Ovary (tissue), 9 donors: Measurements from ENCODE around the gene WNK2. TPM values are rescaled to one million over a fixed set of nuclear protein-coding genes. Genes with fewer than 3 reads are reported as not detected.
"Not testable (repeated sequence)": the region's sequence is repeated elsewhere in the genome, so short reads cannot be mapped to it uniquely, and the experiment has no call there.

Source experiments
- DNase-seq, 5 donors: peaks; one replicate each; pipeline ENCODE4 v3.0.0-alpha.2; 2019 to 2020
- H3K27ac ChIP-seq, 2 donors: fragments of 200-600 bp; one replicate each; pipeline versions ENCODE4 v1.5.1 to v1.8.0; 2019 to 2022
- H3K27me3 ChIP-seq: fragments of 200-600 bp; one replicate; pipeline ENCODE4 v1.8.0; 2022
- H3K36me3 ChIP-seq: fragments of 200-600 bp; sonication (generic); one replicate; pipeline ENCODE4 v1.5.1; 2019
- H3K4me1 ChIP-seq: one replicate; pipeline ENCODE4 v1.8.1; 2013; ENCODE audit warnings: mild to moderate bottlenecking, moderate library complexity; ENCODE audit not compliant: insufficient read depth
- H3K4me3 ChIP-seq: fragments of 200-600 bp; sonication (generic); one replicate; pipeline ENCODE4 v1.5.1; 2017
- H3K9me3 ChIP-seq, 2 donors: fragments of 200-600 bp in 1 of 2; sonication (generic) in 1 of 2; one replicate each; pipeline versions ENCODE4 v1.5.1 to v1.8.1; 2013 to 2019; ENCODE audit warnings: mild to moderate bottlenecking in 1 of 2, moderate library complexity in 1 of 2
- CTCF ChIP-seq, 3 donors: fragments of 450-650 bp in 2 of 3; fragments of 200-600 bp in 1 of 3; IDR thresholded peaks; one replicate each; pipeline versions ENCODE4 v1.5.1 to v1.8.0; 2016 to 2022; ENCODE audit warnings: antibody characterized with exemption in 3 of 3, mild to moderate bottlenecking in 1 of 3
- EP300 ChIP-seq: sonication (generic); formaldehyde crosslinking; IDR thresholded peaks from one replicate; pipeline ENCODE4 v1.6.1; 2017; ENCODE audit warnings: antibody characterized with exemption
- POLR2A ChIP-seq: fragments of 450-650 bp; IDR thresholded peaks from one replicate; pipeline ENCODE4 v1.6.1; 2017; ENCODE audit warnings: antibody characterized with exemption, mild to moderate bottlenecking, moderate library complexity
- WGBS, 3 donors: extraction: QIAGEN DNeasy Blood & Tissue Kit in 1 of 3; methylation state at CpG; one replicate each; pipeline versions ENCODE4 v1.1.5 to v1.1.7; 2013 to 2017; 5-methylcytosine and 5-hydroxymethylcytosine counted together
- intact Hi-C, 4 donors: fragments of 100-400 bp; cut with DNase I; formaldehyde crosslinking; loops; one replicate each; pipeline versions ENCODE4 v1.11.0 to v1.15.1; 2022 to 2023
- polyA plus RNA-seq, 2 donors: library from polyadenylated mRNA; stranded (reverse); fragments of 200-250 nt in 1 of 2; fragments of 350-450 nt in 1 of 2; fragmentation: Illumina TruSeq in 1 of 2; extraction: RNeasy Lipid Tissue Mini Kit (QIAGEN cat#74804) in 1 of 2; gene quantifications; one replicate each; pipeline ENCODE4 v1.2.3, GENCODE V29; 2013 to 2014
- total RNA-seq, 7 donors: library from RNA; depleted of rRNA in 2 of 7; stranded (reverse); fragments of >200 nt in 2 of 7; fragmentation: NEBNext Ultra II Directional in 3 of 7; extraction: Animal tissue kit (Norgen Biotek cat#: 25700) in 3 of 7; gene quantifications; one replicate each; pipeline versions ENCODE4 v1.1.0 to v1.2.4, GENCODE V29; 2016 to 2023
- donor health status: DM: no; HTN: no; CAD: no; lungs with moderate emphysema.
- donor health status: DM: no; HTN: no; CAD: no.
- donor health status: Bipolar disorder and iron deficiency.
- donor health status: DM: yes; HTN: yes; CAD: no.
- donor health status: DM: no; HTN: no; CAD: no.
- donor health status: DM: yes; HTN: yes; CAD: no.

Gene WNK2
- total and polyA plus RNA-seq, 9 donors, result 0.53 to 24.7 (median 4.4) TPM

DNA sequence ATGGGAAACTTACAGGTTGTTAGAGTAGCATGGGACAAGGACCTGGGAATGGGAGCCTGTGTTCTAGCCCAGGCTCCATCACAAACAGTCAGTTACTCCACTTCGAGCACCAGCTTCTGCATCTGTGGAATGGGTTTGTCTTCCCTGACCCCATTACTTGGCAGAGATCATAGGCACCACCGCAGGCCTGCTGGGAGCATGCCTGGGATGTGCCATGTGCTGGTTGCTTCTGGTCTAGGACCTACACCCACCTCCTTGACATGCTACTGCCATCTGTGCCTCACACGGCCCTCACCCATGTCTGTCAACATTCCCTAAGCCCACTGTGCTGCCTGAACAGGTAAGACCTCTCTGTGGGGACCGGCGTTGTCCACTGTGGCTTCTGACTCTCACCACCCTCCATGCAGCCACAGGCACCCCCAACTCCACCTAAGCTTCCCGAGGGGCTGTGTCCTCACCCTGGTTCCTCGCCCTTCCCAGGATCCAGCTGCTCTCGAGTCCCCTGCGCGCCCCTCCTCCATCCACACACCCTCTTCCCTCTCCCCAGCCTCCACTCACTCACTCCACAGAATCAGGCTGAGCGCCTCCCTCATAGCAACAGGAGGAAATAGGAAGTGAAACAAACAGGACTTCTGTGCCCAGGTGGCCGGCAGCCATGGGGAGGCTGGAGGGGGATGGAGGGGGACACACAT is 181.6 kb downstream of the WNK2 start:
- intact Hi-C loops, result loop anchor here in 1 of 4 donors (10.0 kb wide), 1 partner anchor 49 kb away; no protein-coding TSS in a partner anchor
- Histone ChIP-seq H3K27me3 (no peaks in the 10 kb centered on the region), H3K9me3 (no peaks in the 10 kb centered on the region), H3K36me3 (no peaks in the 10 kb centered on the region), H3K27ac (no peak overlapping the region), H3K4me3 (no peak overlapping the region), H3K4me1 (no peaks in the 10 kb centered on the region)
- WGBS, 3 donors, result 79 to 84% (median 82%) methylated on average over 12 of the region's 12 CpGs
- no peak for DNase-seq
- TF ChIP-seq POLR2A, result no peak
- TF ChIP-seq CTCF (IDR thresholded peaks at IDR 0.05), result no peak
- no peak for TF ChIP-seq EP300

GRCh38 chr9:93366119-93366447 is 182.1 kb downstream of the WNK2 start:
- Histone ChIP-seq H3K4me3 (no peak overlapping the region), H3K27ac (no peak overlapping the region), H3K27me3 (no peaks in the 10 kb centered on the region), H3K9me3 (no peaks in the 10 kb centered on the region), H3K36me3 (no peaks in the 10 kb centered on the region), H3K4me1 (no peaks in the 10 kb centered on the region)
- WGBS, 3 donors, result 75 to 86% (median 79%) methylated on average over 11 to 12 of the region's 12 CpGs
- TF ChIP-seq POLR2A (no peak), EP300 (no peak), CTCF (IDR thresholded peaks at IDR 0.05) (no peak)
- intact Hi-C loops, result loop anchor here in 1 of 4 donors (10.0 kb wide), 1 partner anchor 49 kb away; no protein-coding TSS in a partner anchor
- DNase-seq, result no peak

- DNase-seq, H3K27me3 ChIP-seq, H3K4me3 ChIP-seq, H3K27ac ChIP-seq, H3K9me3 ChIP-seq, H3K36me3 ChIP-seq, H3K4me1 ChIP-seq: not testable (repeated sequence)
- intact Hi-C loops, result loop anchor here in 1 of 4 donors (10.0 kb wide), 1 partner anchor 48 kb away; no protein-coding TSS in a partner anchor
- 83 to 87% (median 86%) methylated on average over 4 of the region's 4 CpGs for WGBS, 3 donors
Observed at GRCh38 chr9:93366486-93366885, 182.5 kb downstream of the WNK2 start.

DNA sequence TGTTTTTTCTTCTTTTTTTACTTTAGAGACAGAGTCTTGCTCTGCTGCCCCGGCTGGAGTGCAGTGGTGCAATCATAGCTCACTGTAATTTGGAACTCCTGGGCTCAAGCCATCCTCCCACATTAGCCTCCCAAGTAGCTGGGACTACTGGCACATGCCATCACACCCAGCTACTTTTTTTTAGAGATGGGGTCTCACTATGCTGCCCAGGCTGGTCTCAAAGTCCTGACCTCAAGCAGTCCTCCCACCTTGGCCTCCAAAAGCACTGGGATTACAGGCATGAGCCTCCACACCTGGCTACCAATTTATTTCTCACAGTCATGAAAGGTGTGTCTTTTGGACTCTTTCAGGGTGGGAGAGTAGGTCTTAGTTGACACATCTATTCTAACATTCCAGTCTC is 184.5 kb downstream of the WNK2 start:
- H3K9me3 ChIP-seq, result no peaks in the 10 kb centered on the region
- intact Hi-C loops, result loop anchor here in 1 of 4 donors (10.0 kb wide), 1 partner anchor 46 kb away; no protein-coding TSS in a partner anchor
- no peaks in the 10 kb centered on the region for H3K27me3 ChIP-seq
- H3K4me3 ChIP-seq, result no peak overlapping the region
- TF ChIP-seq EP300, result no peak
- no peak for TF ChIP-seq POLR2A
- no peak for TF ChIP-seq CTCF (IDR thresholded peaks at IDR 0.05)
- no peak overlapping the region for H3K27ac ChIP-seq
- 81 to 86% (median 85%) methylated on average over 1 of the region's 1 CpG for WGBS, 3 donors
- no peaks in the 10 kb centered on the region for H3K4me1 ChIP-seq
- no peaks in the 10 kb centered on the region for H3K36me3 ChIP-seq
- DNase-seq, result no peak

DNA sequence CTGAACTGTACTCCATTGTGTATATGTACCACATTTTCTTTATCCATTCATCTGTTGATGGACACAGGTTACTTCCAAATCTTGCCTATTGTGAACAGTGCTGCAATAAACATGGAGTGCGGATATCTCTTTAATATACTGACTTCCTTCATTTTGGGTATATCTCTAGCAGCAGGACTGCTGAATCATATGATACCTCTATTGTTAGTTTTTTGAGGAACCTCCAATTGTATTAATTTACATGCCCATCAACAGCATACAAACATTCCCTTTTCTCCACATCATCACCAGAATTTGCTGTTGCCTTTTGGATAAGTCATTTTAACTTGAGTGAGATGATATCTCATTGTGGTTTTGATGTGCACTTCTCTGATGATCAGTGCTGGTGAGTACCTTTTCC is 185.7 kb downstream of the WNK2 start:
- no peak for DNase-seq
- Histone ChIP-seq H3K4me3 (no peak overlapping the region), H3K36me3 (no peaks in the 10 kb centered on the region), H3K27me3 (no peaks in the 10 kb centered on the region), H3K27ac (no peak overlapping the region), H3K4me1 (no peaks in the 10 kb centered on the region), H3K9me3 (no peaks in the 10 kb centered on the region)
- 89 to 94% (median 90%) methylated on average over 1 of the region's 1 CpG for WGBS, 3 donors
- intact Hi-C loops, result loop anchor here in 1 of 4 donors (10.0 kb wide), 1 partner anchor 45 kb away; no protein-coding TSS in a partner anchor
- TF ChIP-seq POLR2A (no peak), CTCF (IDR thresholded peaks at IDR 0.05) (no peak), EP300 (no peak)
